Neural cell (in vitro differentiated cells): ENCODE results near the gene PID1. TPM values are rescaled to one million over a fixed set of nuclear protein-coding genes. Genes with fewer than 3 reads are reported as not detected.

Experiments used
- H2AFZ ChIP-seq: fragments of 200-600, 300-800 bp; sonication (generic), shearing (Covaris generic); 2 replicates; pipeline ENCODE4 v1.6.0; 2014; ENCODE audit warnings: low read depth, mild to moderate bottlenecking, antibody characterized with exemption, low read length, moderate library complexity
- H3F3A ChIP-seq: fragments of 200-600 bp; shearing (Covaris generic); 2 replicates; pipeline ENCODE4 v1.6.1; 2016; ENCODE audit warnings: mild to moderate bottlenecking, moderate library complexity, mixed read lengths, antibody characterized with exemption, low read length; ENCODE audit not compliant: insufficient read depth, poor library complexity, severe bottlenecking
- H3K27ac ChIP-seq: fragments of 200-600, 300-800 bp; sonication (generic), shearing (Covaris generic); 2 replicates; pipeline ENCODE4 v1.5.1; 2014; ENCODE audit warnings: mild to moderate bottlenecking, low read length, moderate library complexity
- H3K27me3 ChIP-seq: fragments of 300-800, 200-600 bp; sonication (generic), shearing (Covaris generic); 2 replicates; pipeline ENCODE4 v1.6.0; 2014; ENCODE audit warnings: mild to moderate bottlenecking, low read depth, low read length, moderate library complexity; ENCODE audit not compliant: insufficient read depth
- H3K36me3 ChIP-seq: fragments of 300-800, 200-600 bp; sonication (generic), shearing (Covaris generic); 2 replicates; pipeline ENCODE4 v1.5.1; 2014; ENCODE audit warnings: mild to moderate bottlenecking, antibody characterized with exemption, low read length, moderate library complexity; ENCODE audit not compliant: insufficient read depth
- H3K4me2 ChIP-seq: fragments of 300-800, 200-600 bp; sonication (generic), shearing (Covaris generic); 2 replicates; pipeline ENCODE4 v1.6.0; 2014; ENCODE audit warnings: mild to moderate bottlenecking, low read length
- H3K4me3 ChIP-seq: fragments of 300-800, 200-600 bp; sonication (generic), shearing (Covaris generic); 2 replicates; pipeline ENCODE4 v1.5.1; 2014; ENCODE audit warnings: mild to moderate bottlenecking, low read length, moderate library complexity
- H3K79me2 ChIP-seq: fragments of 200-600 bp; shearing (Covaris generic); replicated peaks from 2 replicates; pipeline ENCODE4 v1.6.0; 2014; ENCODE audit warnings: mild to moderate bottlenecking, low read length, moderate library complexity; ENCODE audit not compliant: insufficient read depth
- H3K9ac ChIP-seq: fragments of 300-800, 200-600 bp; sonication (generic), shearing (Covaris generic); 2 replicates; pipeline ENCODE4 v1.6.1; 2016; ENCODE audit warnings: mild to moderate bottlenecking, low read length, mixed read lengths
- H3K9me2 ChIP-seq: fragments of 200-600 bp; shearing (Covaris generic); 2 replicates; pipeline ENCODE4 v1.6.1; 2016; ENCODE audit warnings: mild to moderate bottlenecking, low read length, mixed read lengths; ENCODE audit not compliant: insufficient read depth
- H3K9me3 ChIP-seq: fragments of 200-600, 300-800 bp; sonication (generic), shearing (Covaris generic); 2 replicates; pipeline ENCODE4 v1.6.1; 2016; ENCODE audit warnings: mild to moderate bottlenecking, mixed run types, low read length, moderate library complexity, mixed read lengths
- H4K20me1 ChIP-seq: fragments of 200-600 bp; shearing (Covaris generic); 2 replicates; pipeline ENCODE4 v1.6.1; 2016; ENCODE audit warnings: mild to moderate bottlenecking, mixed run types; ENCODE audit not compliant: insufficient read depth
- CTCF ChIP-seq: fragments of 450-650 bp; IDR thresholded peaks from 2 replicates; pipeline ENCODE4 v1.5.1; 2014; ENCODE audit warnings: antibody characterized with exemption, mild to moderate bottlenecking, moderate library complexity; ENCODE audit not compliant: poor library complexity, severe bottlenecking
- EP300 ChIP-seq: fragments of 450-650 bp; conservative IDR thresholded peaks from 2 replicates; pipeline ENCODE4 v1.6.1; 2014; ENCODE audit warnings: antibody characterized with exemption, mild to moderate bottlenecking, moderate library complexity; ENCODE audit not compliant: poor library complexity, severe bottlenecking
- EZH2 ChIP-seq: fragments of 200-600, 300-800 bp; shearing (Covaris generic), sonication (generic); IDR thresholded peaks from 2 replicates; pipeline ENCODE4 v1.6.1; 2014; ENCODE audit warnings: antibody characterized with exemption, low read length, borderline replicate concordance, mild to moderate bottlenecking; ENCODE audit not compliant: insufficient read depth, poor library complexity, severe bottlenecking
- MXI1 ChIP-seq: fragments of 450-650 bp; conservative IDR thresholded peaks from 2 replicates; pipeline ENCODE4 v1.6.1; 2014; ENCODE audit warnings: antibody characterized with exemption, mild to moderate bottlenecking; ENCODE audit not compliant: poor library complexity, severe bottlenecking
- POLR2AphosphoS5 ChIP-seq: IDR thresholded peaks from 2 replicates; pipeline ENCODE4 v1.6.1; 2012
- RAD21 ChIP-seq: fragments of 450-650 bp; conservative IDR thresholded peaks from 2 replicates; pipeline ENCODE4 v1.6.1; 2014; ENCODE audit warnings: antibody characterized with exemption, mild to moderate bottlenecking, moderate library complexity
- SMC3 ChIP-seq: fragments of 450-650 bp; conservative IDR thresholded peaks from 2 replicates; pipeline ENCODE4 v1.6.1; 2014; ENCODE audit warnings: antibody characterized with exemption, mild to moderate bottlenecking, moderate library complexity; ENCODE audit not compliant: poor library complexity
- TAF1 ChIP-seq: IDR thresholded peaks from 2 replicates; pipeline ENCODE4 v1.6.1; 2012; ENCODE audit warnings: low read depth
- polyA plus RNA-seq: library from polyadenylated mRNA; depleted of rRNA; stranded (reverse); fragments of >200 nt; gene quantifications from 2 replicates; pipeline ENCODE4 v1.2.3, GENCODE V29; 2014
- TF ChIP-seq, protein P1 (sequence below): IDR thresholded peaks from 2 replicates; pipeline ENCODE4 v1.6.1; 2012; ENCODE audit warnings: borderline replicate concordance

Gene PID1
- polyA plus RNA-seq, 1 donor from 2014 or later, result 11.0 TPM

- peaks cover 2% of the 10 kb centered on the region for H3F3A ChIP-seq
- H3K79me2 ChIP-seq, result no peaks in the 10 kb centered on the region
- H3K27me3 ChIP-seq, result no peaks in the 10 kb centered on the region
- H3K4me2 ChIP-seq, result no peak overlapping the region
- H3K36me3 ChIP-seq, result no peaks in the 10 kb centered on the region
- no peak overlapping the region for H3K4me3 ChIP-seq
- no peaks in the 10 kb centered on the region for H3K9me2 ChIP-seq
- H2AFZ ChIP-seq, result no peak overlapping the region
- no peak overlapping the region for H3K27ac ChIP-seq
- no peaks in the 10 kb centered on the region for H3K9me3 ChIP-seq
- H4K20me1 ChIP-seq, result no peaks in the 10 kb centered on the region
- TF ChIP-seq MXI1 (no peak), RAD21 (no peak), SMC3 (no peak), POLR2AphosphoS5 (no peak), EP300 (no peak)
- TF ChIP-seq, protein P1, sequence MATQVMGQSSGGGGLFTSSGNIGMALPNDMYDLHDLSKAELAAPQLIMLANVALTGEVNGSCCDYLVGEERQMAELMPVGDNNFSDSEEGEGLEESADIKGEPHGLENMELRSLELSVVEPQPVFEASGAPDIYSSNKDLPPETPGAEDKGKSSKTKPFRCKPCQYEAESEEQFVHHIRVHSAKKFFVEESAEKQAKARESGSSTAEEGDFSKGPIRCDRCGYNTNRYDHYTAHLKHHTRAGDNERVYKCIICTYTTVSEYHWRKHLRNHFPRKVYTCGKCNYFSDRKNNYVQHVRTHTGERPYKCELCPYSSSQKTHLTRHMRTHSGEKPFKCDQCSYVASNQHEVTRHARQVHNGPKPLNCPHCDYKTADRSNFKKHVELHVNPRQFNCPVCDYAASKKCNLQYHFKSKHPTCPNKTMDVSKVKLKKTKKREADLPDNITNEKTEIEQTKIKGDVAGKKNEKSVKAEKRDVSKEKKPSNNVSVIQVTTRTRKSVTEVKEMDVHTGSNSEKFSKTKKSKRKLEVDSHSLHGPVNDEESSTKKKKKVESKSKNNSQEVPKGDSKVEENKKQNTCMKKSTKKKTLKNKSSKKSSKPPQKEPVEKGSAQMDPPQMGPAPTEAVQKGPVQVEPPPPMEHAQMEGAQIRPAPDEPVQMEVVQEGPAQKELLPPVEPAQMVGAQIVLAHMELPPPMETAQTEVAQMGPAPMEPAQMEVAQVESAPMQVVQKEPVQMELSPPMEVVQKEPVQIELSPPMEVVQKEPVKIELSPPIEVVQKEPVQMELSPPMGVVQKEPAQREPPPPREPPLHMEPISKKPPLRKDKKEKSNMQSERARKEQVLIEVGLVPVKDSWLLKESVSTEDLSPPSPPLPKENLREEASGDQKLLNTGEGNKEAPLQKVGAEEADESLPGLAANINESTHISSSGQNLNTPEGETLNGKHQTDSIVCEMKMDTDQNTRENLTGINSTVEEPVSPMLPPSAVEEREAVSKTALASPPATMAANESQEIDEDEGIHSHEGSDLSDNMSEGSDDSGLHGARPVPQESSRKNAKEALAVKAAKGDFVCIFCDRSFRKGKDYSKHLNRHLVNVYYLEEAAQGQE, result no peak
- H3K9ac ChIP-seq, result no peak overlapping the region
These were observed 183.1 kb downstream of the PID1 start for GRCh38 chr2:229087843-229088516.

DNA sequence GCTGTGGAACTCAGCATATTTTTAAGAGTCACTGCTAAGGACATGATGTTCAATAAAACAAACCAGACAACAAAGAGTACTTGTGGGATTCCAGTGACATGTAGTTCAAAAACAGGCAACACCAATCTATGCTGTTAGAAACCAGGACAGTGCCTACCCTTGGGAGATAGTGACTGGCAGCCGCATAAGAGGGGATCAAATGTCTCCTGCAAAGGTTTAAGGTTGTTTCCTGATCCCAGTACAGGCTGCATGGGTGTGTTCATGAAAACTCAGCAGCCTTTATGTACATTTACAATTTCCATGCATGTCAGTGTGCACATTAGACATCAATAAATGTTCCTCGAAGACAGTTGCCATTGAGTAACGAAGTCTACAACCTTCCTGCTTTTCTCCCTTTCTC, 183.8 kb downstream of the PID1 start:
- Histone ChIP-seq H3K79me2 (no peaks in the 10 kb centered on the region), H3K4me2 (no peak overlapping the region), H3K4me3 (peak overlapping the region; percentile 22), H3K9me3 (no peaks in the 10 kb centered on the region), H3F3A (peaks cover 2% of the 10 kb centered on the region), H3K27ac (peak overlapping the region; percentile 34), H3K9me2 (no peaks in the 10 kb centered on the region), H2AFZ (no peak overlapping the region), H3K27me3 (no peaks in the 10 kb centered on the region), H3K36me3 (no peaks in the 10 kb centered on the region), H3K9ac (no peak overlapping the region), H4K20me1 (no peaks in the 10 kb centered on the region)
- TF ChIP-seq SMC3, result no peak
- no peak for TF ChIP-seq CTCF
- no peak for TF ChIP-seq EP300
- no peak for TF ChIP-seq TAF1
- TF ChIP-seq RAD21, result no peak
- TF ChIP-seq, protein P1, result no peak
- no peak for TF ChIP-seq MXI1
- TF ChIP-seq POLR2AphosphoS5, result no peak
- TF ChIP-seq EZH2, result no peak
